GM06990 (cell line): ENCODE results near the gene PDE8B.

Experiments
- DNase-seq: peaks from one replicate; pipeline ENCODE4 v3.0.0-alpha.2; 2011; ENCODE audit not compliant: insufficient read length; ENCODE audit errors: extremely low read depth
- H3K27me3 ChIP-seq: replicated peaks from 2 replicates; pipeline ENCODE4 v1.6.0; 2011; ENCODE audit warnings: low read length; ENCODE audit not compliant: control insufficient read depth, insufficient read depth
- H3K36me3 ChIP-seq: 2 replicates; pipeline ENCODE4 v1.5.1; 2011; ENCODE audit warnings: low read length; ENCODE audit not compliant: control insufficient read depth, insufficient read depth
- H3K4me3 ChIP-seq: replicated peaks from 2 replicates; pipeline ENCODE4 v1.5.1; 2011; ENCODE audit warnings: low read depth, mild to moderate bottlenecking, control low read depth, low read length
- CTCF ChIP-seq: IDR thresholded peaks from 2 replicates; pipeline ENCODE4 v1.5.1; 2011; ENCODE audit warnings: low read length, control low read depth, mild to moderate bottlenecking, inconsistent platforms; ENCODE audit not compliant: insufficient read depth, poor library complexity, severe bottlenecking

The PDE8B gene

GRCh38 chr5:77213601-77214000 lies 3.1 kb downstream of the PDE8B start:
- Histone ChIP-seq H3K27me3 (peaks cover 6% of the 10 kb centered on the region), H3K4me3 (no peak overlapping the region), H3K36me3 (no peaks in the 10 kb centered on the region)
- no peak for DNase-seq
- TF ChIP-seq CTCF: no peak

GRCh38 chr5:77214151-77214550 lies 3.7 kb downstream of the PDE8B start:
- H3K4me3 ChIP-seq: no peak overlapping the region
- peaks cover 6% of the 10 kb centered on the region for H3K27me3 ChIP-seq
- no peaks in the 10 kb centered on the region for H3K36me3 ChIP-seq
- DNase-seq: no peak
- TF ChIP-seq CTCF: no peak

- H3K36me3 ChIP-seq: no peaks in the 10 kb centered on the region
- TF ChIP-seq CTCF: peak; percentile 22
- no peak overlapping the region for H3K4me3 ChIP-seq
- no peak for DNase-seq
- peaks cover 2% of the 10 kb centered on the region for H3K27me3 ChIP-seq
Measured at GRCh38 chr5:77218263-77218662, 7.8 kb downstream of the PDE8B start.

- H3K27me3 ChIP-seq: peaks cover 2% of the 10 kb centered on the region
- H3K36me3 ChIP-seq: no peaks in the 10 kb centered on the region
- DNase-seq: no peak
- no peak for TF ChIP-seq CTCF
- H3K4me3 ChIP-seq: no peak overlapping the region
Measured at GRCh38 chr5:77221115-77221514, 10.6 kb downstream of the PDE8B start.

- TF ChIP-seq CTCF: no peak
- H3K27me3 ChIP-seq: peaks cover 2% of the 10 kb centered on the region
- no peak for DNase-seq
Measured at GRCh38 chr5:77222722-77223121, 12.2 kb downstream of the PDE8B start.

GRCh38 chr5:77223653-77224052 lies 13.2 kb downstream of the PDE8B start:
- Histone ChIP-seq H3K27me3 (peaks cover 2% of the 10 kb centered on the region), H3K4me3 (no peak overlapping the region), H3K36me3 (no peaks in the 10 kb centered on the region)
- TF ChIP-seq CTCF: no peak
- DNase-seq: no peak

More at GRCh38 chr5:77222722-77223121, 12.2 kb downstream of the PDE8B start:
- Histone ChIP-seq H3K4me3 (no peak overlapping the region), H3K36me3 (no peaks in the 10 kb centered on the region)
